KMS-11 (cell line): ENCODE measurements around the gene BRD3OS.

Source experiments
- H2AFZ ChIP-seq: fragments of 200-600 bp; sonication (generic); 2 replicates; pipeline ENCODE4 v1.6.1; 2016; ENCODE audit warnings: antibody characterized with exemption, mixed run types, low read depth
- H3K27ac ChIP-seq: fragments of 200-600 bp; sonication (generic); 2 replicates; pipeline ENCODE4 v1.6.1; 2016; ENCODE audit warnings: mild to moderate bottlenecking, mixed run types
- H3K27me3 ChIP-seq: fragments of 200-600 bp; sonication (generic); 2 replicates; pipeline ENCODE4 v1.6.1; 2017; ENCODE audit warnings: mild to moderate bottlenecking, low read depth, mixed run types, moderate library complexity; ENCODE audit not compliant: insufficient read depth
- H3K36me3 ChIP-seq: fragments of 200-600 bp; sonication (generic); 2 replicates; pipeline ENCODE4 v1.6.1; 2017; ENCODE audit warnings: mild to moderate bottlenecking, mixed run types; ENCODE audit not compliant: insufficient read depth
- H3K4me1 ChIP-seq: fragments of 200-600 bp; sonication (generic); 2 replicates; pipeline ENCODE4 v1.6.1; 2016; ENCODE audit warnings: mild to moderate bottlenecking, low read depth, mixed run types; ENCODE audit not compliant: poor library complexity, severe bottlenecking
- H3K4me2 ChIP-seq: fragments of 200-600 bp; sonication (generic); 2 replicates; pipeline ENCODE4 v1.7.0; 2016; ENCODE audit warnings: mild to moderate bottlenecking, mixed run types
- H3K4me3 ChIP-seq: fragments of 200-600 bp; sonication (generic); IDR thresholded peaks from 2 replicates; pipeline ENCODE4 v1.6.1; 2017; ENCODE audit warnings: low read depth, low read length, mixed read lengths; ENCODE audit not compliant: insufficient read depth
- H3K79me2 ChIP-seq: fragments of 200-600 bp; sonication (generic); 2 replicates; pipeline ENCODE4 v1.6.1; 2016; ENCODE audit warnings: low read depth, mixed run types; ENCODE audit not compliant: insufficient read depth
- H3K9ac ChIP-seq: fragments of 200-600 bp; sonication (generic); 2 replicates; pipeline ENCODE4 v1.6.1; 2016; ENCODE audit warnings: mild to moderate bottlenecking, mixed run types
- H4K20me1 ChIP-seq: fragments of 200-600 bp; sonication (generic); 2 replicates; pipeline ENCODE4 v1.6.1; 2016; ENCODE audit warnings: mild to moderate bottlenecking, mixed run types; ENCODE audit not compliant: insufficient read depth
- TF ChIP-seq, protein P1 (sequence below): fragments of 200-600 bp; sonication (generic); conservative IDR thresholded peaks from 2 replicates; pipeline ENCODE4 v1.6.1; 2017; ENCODE audit warnings: low read depth, mild to moderate bottlenecking, antibody characterized with exemption, low read length, moderate library complexity, mixed read lengths

Gene BRD3OS

DNA sequence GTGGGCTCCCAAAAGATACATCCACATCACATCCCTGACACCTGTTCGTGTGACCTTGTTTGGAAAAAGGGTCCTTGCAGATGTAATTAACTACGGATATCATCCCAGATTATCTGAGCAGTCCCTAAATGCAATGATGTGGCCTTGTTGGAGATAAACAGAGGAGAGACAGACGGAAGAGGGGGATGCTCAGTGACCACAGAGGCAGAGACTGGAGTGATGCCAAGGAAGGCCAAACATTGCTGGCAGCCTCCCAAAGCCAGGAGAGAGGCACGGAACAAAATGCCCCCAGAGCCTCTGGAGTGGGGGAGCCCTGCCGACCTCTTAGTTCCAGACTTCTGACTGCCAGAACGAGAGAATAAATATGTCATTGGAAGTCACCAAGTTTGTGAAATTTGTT lies 18.1 kb upstream of the BRD3OS start:
- Histone ChIP-seq H3K27ac (no peak overlapping the region), H3K79me2 (no peaks in the 10 kb centered on the region), H3K4me1 (no peaks in the 10 kb centered on the region), H3K27me3 (peaks cover 68% of the 10 kb centered on the region), H3K9ac (no peak overlapping the region), H3K4me2 (no peak overlapping the region), H2AFZ (no peak overlapping the region), H3K36me3 (no peaks in the 10 kb centered on the region), H4K20me1 (no peaks in the 10 kb centered on the region), H3K4me3 (no peak overlapping the region)
- TF ChIP-seq, protein P1, sequence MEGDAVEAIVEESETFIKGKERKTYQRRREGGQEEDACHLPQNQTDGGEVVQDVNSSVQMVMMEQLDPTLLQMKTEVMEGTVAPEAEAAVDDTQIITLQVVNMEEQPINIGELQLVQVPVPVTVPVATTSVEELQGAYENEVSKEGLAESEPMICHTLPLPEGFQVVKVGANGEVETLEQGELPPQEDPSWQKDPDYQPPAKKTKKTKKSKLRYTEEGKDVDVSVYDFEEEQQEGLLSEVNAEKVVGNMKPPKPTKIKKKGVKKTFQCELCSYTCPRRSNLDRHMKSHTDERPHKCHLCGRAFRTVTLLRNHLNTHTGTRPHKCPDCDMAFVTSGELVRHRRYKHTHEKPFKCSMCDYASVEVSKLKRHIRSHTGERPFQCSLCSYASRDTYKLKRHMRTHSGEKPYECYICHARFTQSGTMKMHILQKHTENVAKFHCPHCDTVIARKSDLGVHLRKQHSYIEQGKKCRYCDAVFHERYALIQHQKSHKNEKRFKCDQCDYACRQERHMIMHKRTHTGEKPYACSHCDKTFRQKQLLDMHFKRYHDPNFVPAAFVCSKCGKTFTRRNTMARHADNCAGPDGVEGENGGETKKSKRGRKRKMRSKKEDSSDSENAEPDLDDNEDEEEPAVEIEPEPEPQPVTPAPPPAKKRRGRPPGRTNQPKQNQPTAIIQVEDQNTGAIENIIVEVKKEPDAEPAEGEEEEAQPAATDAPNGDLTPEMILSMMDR = no peak

DNA sequence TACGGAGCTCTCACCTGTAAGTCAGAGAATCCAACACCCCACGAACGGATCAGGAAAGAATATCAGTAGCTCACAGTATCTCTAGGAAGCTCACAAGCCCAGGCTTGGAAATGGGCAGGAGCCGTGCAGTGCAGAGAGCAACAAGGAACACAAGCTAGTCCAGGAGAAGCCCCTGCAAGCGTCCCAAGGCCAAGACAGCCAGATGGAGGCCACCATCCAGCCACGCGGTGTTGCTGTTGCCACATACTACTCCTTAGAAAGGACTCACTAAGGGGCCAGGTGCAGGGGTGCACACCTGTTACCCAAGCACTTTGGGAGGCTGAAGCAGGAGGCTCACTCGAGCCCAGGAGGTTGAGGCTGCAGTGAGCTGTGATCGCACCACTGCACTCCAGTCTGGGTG lies 17.7 kb upstream of the BRD3OS start:
- Histone ChIP-seq H3K79me2 (no peaks in the 10 kb centered on the region), H3K36me3 (no peaks in the 10 kb centered on the region), H2AFZ (no peak overlapping the region), H3K4me2 (no peak overlapping the region), H3K27me3 (peaks cover 63% of the 10 kb centered on the region), H3K9ac (no peak overlapping the region), H3K27ac (no peak overlapping the region), H3K4me1 (no peaks in the 10 kb centered on the region), H4K20me1 (no peaks in the 10 kb centered on the region), H3K4me3 (no peak overlapping the region)
- TF ChIP-seq, protein P1 = no peak

GRCh38 chr9:134010310-134011173 lies 14.7 kb upstream of the BRD3OS start:
- no peak overlapping the region for H3K27ac ChIP-seq
- H4K20me1 ChIP-seq = no peaks in the 10 kb centered on the region
- H3K4me3 ChIP-seq = no peak overlapping the region
- H3K79me2 ChIP-seq = no peaks in the 10 kb centered on the region
- peaks cover 52% of the 10 kb centered on the region for H3K27me3 ChIP-seq
- no peak overlapping the region for H3K4me2 ChIP-seq
- no peaks in the 10 kb centered on the region for H3K36me3 ChIP-seq
- H3K9ac ChIP-seq = no peak overlapping the region
- TF ChIP-seq, protein P1 = no peak
- H2AFZ ChIP-seq = no peak overlapping the region
- H3K4me1 ChIP-seq = no peaks in the 10 kb centered on the region

GRCh38 chr9:134011401-134011800 lies 13.9 kb upstream of the BRD3OS start:
- H3K27me3 ChIP-seq = peaks cover 54% of the 10 kb centered on the region
- H4K20me1 ChIP-seq = no peaks in the 10 kb centered on the region
- no peak overlapping the region for H3K4me3 ChIP-seq
- H2AFZ ChIP-seq = no peak overlapping the region
- H3K27ac ChIP-seq = no peak overlapping the region
- H3K4me2 ChIP-seq = no peak overlapping the region
- no peaks in the 10 kb centered on the region for H3K79me2 ChIP-seq
- TF ChIP-seq, protein P1 = no peak
- H3K36me3 ChIP-seq = no peaks in the 10 kb centered on the region
- H3K4me1 ChIP-seq = no peaks in the 10 kb centered on the region
- no peak overlapping the region for H3K9ac ChIP-seq
